ENCODE data around the gene VCAN. TPM values are rescaled to one million over a fixed set of nuclear protein-coding genes. Genes with fewer than 3 reads are reported as not detected.

VCAN gene
- total RNA-seq, 6 experiments from 2014 or later, result 3.8 to 13.8 (median 6.0) TPM

GRCh38 chr5:83428890-83429289 lies 42.7 kb upstream of the VCAN start:
- no peaks in the 10 kb centered on the region for H3K36me3 ChIP-seq
- no peaks in the 10 kb centered on the region for H3K9me3 ChIP-seq
- WGBS (ENCODE audit: insufficient coverage, low coverage, low lambda C conversion rate, missing lambda C conversion rate), result 82% methylated on average over 6 of the region's 6 CpGs
- H3K27me3 ChIP-seq, result no peaks in the 10 kb centered on the region
- no peak for TF ChIP-seq CTCF (IDR thresholded peaks at IDR 0.05)
- TF ChIP-seq POLR2A (IDR thresholded peaks at IDR 0.05), result no peak
- intact Hi-C loops (cut with DNase I), result no loop called here
- no peak overlapping the region for H3K27ac ChIP-seq
- no peaks in the 10 kb centered on the region for H3K4me1 ChIP-seq
- DNase-seq (no peak), ATAC-seq (no peak)
- H3K4me3 ChIP-seq, result no peak overlapping the region

- Histone ChIP-seq H3K9me3 (no peaks in the 10 kb centered on the region), H3K36me3 (no peaks in the 10 kb centered on the region), H3K27ac (no peak overlapping the region), H3K4me1 (no peaks in the 10 kb centered on the region), H3K27me3 (no peaks in the 10 kb centered on the region), H3K4me3 (no peak overlapping the region)
- ATAC-seq (peak; percentile 93 to 97 (median 93)), DNase-seq (peak; percentile 40 to 58 (median 57))
- WGBS (ENCODE audit: insufficient coverage, low coverage, low lambda C conversion rate, missing lambda C conversion rate), result 23% methylated on average over 13 of the region's 13 CpGs
- intact Hi-C loops (cut with DNase I), result no loop called here
- peak; percentile 67 to 91 (median 86) for TF ChIP-seq CTCF (IDR thresholded peaks at IDR 0.05)
- TF ChIP-seq POLR2A (IDR thresholded peaks at IDR 0.05), result no peak
These were observed 41.2 kb upstream of the VCAN start for GRCh38 chr5:83430130-83431010.

GRCh38 chr5:83433891-83434290 lies 37.7 kb upstream of the VCAN start:
- ATAC-seq (no peak), DNase-seq (no peak)
- intact Hi-C loops (cut with DNase I), result no loop called here
- Histone ChIP-seq H3K36me3 (no peaks in the 10 kb centered on the region), H3K4me1 (no peaks in the 10 kb centered on the region), H3K9me3 (no peaks in the 10 kb centered on the region), H3K27me3 (no peaks in the 10 kb centered on the region), H3K27ac (no peak overlapping the region), H3K4me3 (no peak overlapping the region)
- WGBS (ENCODE audit: insufficient coverage, low coverage, low lambda C conversion rate, missing lambda C conversion rate), result 79% methylated on average over 2 of the region's 2 CpGs
- no peak for TF ChIP-seq POLR2A (IDR thresholded peaks at IDR 0.05)
- no peak for TF ChIP-seq CTCF (IDR thresholded peaks at IDR 0.05)

GRCh38 chr5:83434946-83435345 lies 36.6 kb upstream of the VCAN start:
- intact Hi-C loops (cut with DNase I), result no loop called here
- Histone ChIP-seq H3K27ac (no peak overlapping the region), H3K4me3 (no peak overlapping the region), H3K4me1 (no peaks in the 10 kb centered on the region), H3K27me3 (no peaks in the 10 kb centered on the region), H3K9me3 (no peaks in the 10 kb centered on the region), H3K36me3 (no peaks in the 10 kb centered on the region)
- TF ChIP-seq POLR2A (IDR thresholded peaks at IDR 0.05) (no peak), CTCF (IDR thresholded peaks at IDR 0.05) (no peak)
- 51% methylated on average over 4 of the region's 4 CpGs for WGBS (ENCODE audit: insufficient coverage, low coverage, low lambda C conversion rate, missing lambda C conversion rate)
- ATAC-seq, result no peak
- no peak for DNase-seq
